Transverse colon (tissue), 4 donors: ENCODE measurements around the gene CCL13.

Experiments used
- EP300 ChIP-seq: sonication (generic); formaldehyde crosslinking; IDR thresholded peaks from one replicate; pipeline ENCODE4 v1.6.1; 2017; ENCODE audit warnings: antibody characterized with exemption, low read depth
- POLR2A ChIP-seq: fragments of 450-650 bp; IDR thresholded peaks from one replicate; pipeline ENCODE4 v1.6.1; 2016; ENCODE audit warnings: antibody characterized with exemption, mild to moderate bottlenecking, moderate library complexity
- POLR2AphosphoS5 ChIP-seq, 3 donors: sonication (generic); formaldehyde crosslinking; IDR thresholded peaks; one replicate each; pipeline ENCODE4 v1.6.1; 2016; ENCODE audit warnings: antibody characterized with exemption in 3 of 3
- TF ChIP-seq, protein P1 (sequence below), 5 experiments: fragments of 200-600 bp in 3 of 5; fragments of 450-650 bp in 2 of 5; sonication (generic) in 3 of 5; IDR thresholded peaks; 1 replicate in 2 of 5; 2 replicates in 3 of 5; pipeline ENCODE4 v1.5.1; 2016 to 2017; ENCODE audit warnings: antibody characterized with exemption in 5 of 5, inconsistent platforms in 3 of 5, mild to moderate bottlenecking in 2 of 5, moderate library complexity in 1 of 5

DNA sequence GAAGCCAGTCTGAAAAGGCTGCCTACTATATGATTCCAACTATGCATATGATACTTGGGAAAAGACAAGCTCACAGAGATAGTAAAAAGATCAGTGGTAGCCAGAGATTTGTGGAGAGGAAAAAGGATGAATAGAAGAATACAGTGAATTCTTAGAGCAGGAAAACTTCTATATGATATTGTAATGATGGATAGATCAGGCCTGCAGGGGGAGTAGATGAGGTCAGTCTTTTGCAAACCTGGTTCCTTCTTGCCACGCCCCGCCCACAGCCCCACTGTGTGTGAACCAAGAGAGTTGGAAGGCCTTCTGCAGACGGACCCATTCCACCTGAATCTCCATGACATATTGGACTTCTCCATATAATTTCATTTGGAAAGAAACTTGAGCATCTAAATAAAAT lies 37.8 kb upstream of the CCL13 start:
- no peak for TF ChIP-seq EP300
- TF ChIP-seq POLR2A = no peak
- TF ChIP-seq POLR2AphosphoS5 (IDR thresholded peaks at IDR 0.05) = no peak
- TF ChIP-seq, protein P1, sequence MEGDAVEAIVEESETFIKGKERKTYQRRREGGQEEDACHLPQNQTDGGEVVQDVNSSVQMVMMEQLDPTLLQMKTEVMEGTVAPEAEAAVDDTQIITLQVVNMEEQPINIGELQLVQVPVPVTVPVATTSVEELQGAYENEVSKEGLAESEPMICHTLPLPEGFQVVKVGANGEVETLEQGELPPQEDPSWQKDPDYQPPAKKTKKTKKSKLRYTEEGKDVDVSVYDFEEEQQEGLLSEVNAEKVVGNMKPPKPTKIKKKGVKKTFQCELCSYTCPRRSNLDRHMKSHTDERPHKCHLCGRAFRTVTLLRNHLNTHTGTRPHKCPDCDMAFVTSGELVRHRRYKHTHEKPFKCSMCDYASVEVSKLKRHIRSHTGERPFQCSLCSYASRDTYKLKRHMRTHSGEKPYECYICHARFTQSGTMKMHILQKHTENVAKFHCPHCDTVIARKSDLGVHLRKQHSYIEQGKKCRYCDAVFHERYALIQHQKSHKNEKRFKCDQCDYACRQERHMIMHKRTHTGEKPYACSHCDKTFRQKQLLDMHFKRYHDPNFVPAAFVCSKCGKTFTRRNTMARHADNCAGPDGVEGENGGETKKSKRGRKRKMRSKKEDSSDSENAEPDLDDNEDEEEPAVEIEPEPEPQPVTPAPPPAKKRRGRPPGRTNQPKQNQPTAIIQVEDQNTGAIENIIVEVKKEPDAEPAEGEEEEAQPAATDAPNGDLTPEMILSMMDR (IDR thresholded peaks at IDR 0.05) = no peak
